GM21529 (cell line): ENCODE data around the gene SIRT2.
"Not testable (repeated sequence)": the region's sequence is repeated elsewhere in the genome, so short reads cannot be mapped to it uniquely, and the experiment has no call there.

Experiments
- ATAC-seq: cut with Tn5 transposase; IDR thresholded peaks from one replicate; pipeline ENCODE4 v1.9.1; 2021; ENCODE audit not compliant: unreplicated experiment

The SIRT2 gene

DNA sequence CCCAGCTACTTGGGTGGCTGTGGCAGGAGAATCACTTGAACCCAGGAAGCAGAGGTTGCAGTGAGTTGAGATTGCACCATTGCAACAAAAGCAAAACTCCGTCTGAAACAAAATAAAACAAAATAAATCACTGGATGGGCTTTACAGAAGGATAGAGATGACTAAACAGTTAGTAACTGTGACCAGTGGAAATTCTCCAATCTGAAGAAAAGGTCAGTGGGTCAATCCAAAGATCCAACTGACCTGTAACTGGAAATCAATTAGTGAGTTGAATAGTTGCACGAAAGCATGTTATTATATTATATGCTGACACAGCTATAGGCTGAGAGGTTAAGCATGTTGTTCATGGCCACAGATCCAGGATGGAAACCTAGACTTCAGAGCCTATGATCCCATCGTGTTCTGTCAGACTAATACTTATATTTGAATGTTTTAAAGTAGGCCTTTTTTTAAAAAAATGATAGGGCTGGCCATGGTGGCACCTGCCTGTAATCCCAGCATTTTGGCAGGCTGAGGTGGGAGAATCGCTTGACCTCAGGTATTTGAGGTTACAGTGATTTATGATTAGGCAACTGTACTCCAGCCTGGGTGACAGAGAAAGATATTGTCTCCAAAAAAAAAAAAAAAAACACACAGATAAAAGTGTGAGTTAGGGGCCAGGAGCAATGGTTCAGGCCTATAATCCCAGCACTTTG is 69.2 kb downstream of the SIRT2 start:
- ATAC-seq, result no peak

DNA sequence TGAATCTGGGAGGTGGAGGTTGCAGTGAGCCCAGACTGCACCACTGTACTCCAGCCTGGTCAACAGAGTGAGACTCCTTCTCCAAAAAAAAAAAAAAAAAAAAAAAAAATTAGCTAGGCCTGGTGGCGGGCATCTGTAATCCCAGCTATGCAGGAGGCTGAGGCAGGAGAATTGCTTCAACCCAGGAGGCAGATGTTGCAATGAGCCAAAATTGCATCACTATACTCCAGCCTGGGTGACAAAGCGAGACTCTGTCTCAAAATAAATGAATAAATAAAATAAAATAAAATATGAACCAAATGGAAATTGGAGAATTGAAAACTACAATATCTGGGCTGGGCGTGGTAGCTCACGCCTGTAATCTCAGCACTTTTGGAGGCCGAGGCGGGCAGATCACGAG is 70.2 kb downstream of the SIRT2 start:
- ATAC-seq, result not testable (repeated sequence)
